Endothelial cell of umbilical vein (primary cell): ENCODE data around the gene MECR. TPM values are rescaled to one million over a fixed set of nuclear protein-coding genes. Genes with fewer than 3 reads are reported as not detected.

Experiments used
- BruUV-seq: library from RNA; stranded (reverse); fragments of 400-500 nt; replicated peaks from 2 replicates; lab custom pipeline; 2021; lab: Mats Ljungman, UMichigan
- CTCF ChIA-PET: fragments of 300-600, 350-600 bp; sonication (Branson Sonifier 250); formaldehyde crosslinking; loops from one replicate; lab custom pipeline; 2021; ENCODE audit warnings: antibody characterized with exemption, inconsistent platforms; lab: Charles Lee
- POLR2A ChIA-PET: fragments of 300-600, 350-600 bp; sonication (Branson Sonifier 250); formaldehyde crosslinking; loops from one replicate; lab custom pipeline; 2021; ENCODE audit warnings: antibody characterized with exemption, inconsistent platforms; lab: Charles Lee
- DNase-seq: peaks from one replicate; pipeline ENCODE4 v3.0.0-alpha.2; 2011; ENCODE audit warnings: low read depth, low spot score
- FAIRE-seq: peaks from 2 replicates; lab custom pipeline; 2011; peaks lifted over from hg19 to GRCh38; lab: Jason Lieb, UNC
- H2AFZ ChIP-seq: 2 replicates; pipeline ENCODE4 v1.6.0; 2012; ENCODE audit warnings: low read depth, low read length, control low read depth, inconsistent platforms
- H3K27ac ChIP-seq: 2 replicates; pipeline ENCODE4 v1.5.1; 2011; ENCODE audit warnings: low read depth, mild to moderate bottlenecking, control low read depth, low read length, moderate library complexity; ENCODE audit not compliant: insufficient read depth
- H3K27me3 ChIP-seq, 2 experiments: 2 replicates each; pipeline versions ENCODE4 v1.6.0 to v1.6.1; 2011; ENCODE audit warnings: low read length in 2 of 2, mixed read lengths in 1 of 2; ENCODE audit not compliant: control insufficient read depth in 2 of 2, insufficient read depth in 2 of 2
- H3K36me3 ChIP-seq, 2 experiments: 2 replicates in 1 of 2; 3 replicates in 1 of 2; pipeline ENCODE4 v1.5.1; 2011; ENCODE audit warnings: low read length in 2 of 2, mild to moderate bottlenecking in 1 of 2, moderate library complexity in 1 of 2; ENCODE audit not compliant: control insufficient read depth in 2 of 2, insufficient read depth in 2 of 2; ENCODE audit errors: extremely low read depth in 1 of 2
- H3K4me1 ChIP-seq: 3 replicates; pipeline ENCODE4 v1.5.1; 2011; ENCODE audit warnings: mild to moderate bottlenecking, low read length; ENCODE audit not compliant: control insufficient read depth, insufficient read depth; ENCODE audit errors: extremely low read depth
- H3K4me2 ChIP-seq: 2 replicates; pipeline ENCODE4 v1.6.1; 2011; ENCODE audit warnings: low read length, control low read depth, mixed read lengths; ENCODE audit not compliant: insufficient read depth
- H3K4me3 ChIP-seq, 3 experiments: fragments of 200-600 bp in 1 of 3; sonication (generic), shearing (Covaris generic) in 1 of 3; replicated peaks in 1 of 3; 2 replicates each; pipeline ENCODE4 v1.5.1; 2011 to 2016; ENCODE audit warnings: control low read depth in 3 of 3, low read length in 3 of 3, mild to moderate bottlenecking in 2 of 3, inconsistent platforms in 1 of 3, low read depth in 1 of 3, moderate library complexity in 1 of 3; ENCODE audit not compliant: insufficient read depth in 1 of 3
- H3K79me2 ChIP-seq: 2 replicates; pipeline ENCODE4 v1.6.0; 2012; ENCODE audit warnings: low read length, inconsistent platforms; ENCODE audit not compliant: control insufficient read depth, insufficient read depth
- H3K9ac ChIP-seq: replicated peaks from 2 replicates; pipeline ENCODE3; 2011; ENCODE audit warnings: low read length, control low read depth; ENCODE audit not compliant: insufficient read depth; ENCODE audit errors: extremely low read depth
- H3K9me1 ChIP-seq: replicated peaks from 3 replicates; pipeline ENCODE4 v1.6.0; 2011; ENCODE audit warnings: mild to moderate bottlenecking, low read length; ENCODE audit not compliant: control insufficient read depth, insufficient read depth; ENCODE audit errors: extremely low read depth
- H3K9me3 ChIP-seq: replicated peaks from 2 replicates; pipeline ENCODE4 v1.5.1; 2012; ENCODE audit warnings: low read length, inconsistent platforms; ENCODE audit not compliant: control insufficient read depth, insufficient read depth
- H4K20me1 ChIP-seq: replicated peaks from 2 replicates; pipeline ENCODE3; 2011; ENCODE audit warnings: mild to moderate bottlenecking, low read length; ENCODE audit not compliant: control insufficient read depth, insufficient read depth; ENCODE audit errors: extremely low read depth
- CTCF ChIP-seq, 2 donors: IDR thresholded peaks; 1 replicate in 1 of 2; 2 replicates in 1 of 2; pipeline ENCODE4 v1.5.1; 2011; ENCODE audit warnings: low read length in 2 of 2, mild to moderate bottlenecking in 2 of 2, moderate library complexity in 2 of 2, control low read depth in 1 of 2, inconsistent platforms in 1 of 2, low read depth in 1 of 2; ENCODE audit not compliant: insufficient read depth in 1 of 2; ENCODE audit errors: extremely low read depth in 1 of 2
- EZH2 ChIP-seq: IDR thresholded peaks from 2 replicates; pipeline ENCODE4 v1.6.1; 2012; ENCODE audit warnings: borderline replicate concordance, low read depth, mild to moderate bottlenecking, moderate library complexity, low read length, inconsistent platforms; ENCODE audit not compliant: severe bottlenecking
- FOS ChIP-seq: IDR thresholded peaks from 2 replicates; pipeline ENCODE4 v1.6.1; 2011; ENCODE audit warnings: mild to moderate bottlenecking, low read length, moderate library complexity, borderline replicate concordance; ENCODE audit not compliant: insufficient read depth
- GATA2 ChIP-seq: IDR thresholded peaks from 2 replicates; pipeline ENCODE4 v1.7.0; 2011; ENCODE audit warnings: low read depth, mild to moderate bottlenecking, moderate library complexity, mixed read lengths, low read length; ENCODE audit not compliant: insufficient read length, insufficient read depth
- JUN ChIP-seq: IDR thresholded peaks from 2 replicates; pipeline ENCODE4 v1.6.1; 2011; ENCODE audit warnings: borderline replicate concordance, low read depth; ENCODE audit not compliant: insufficient read length, insufficient read depth
- MAX ChIP-seq: IDR thresholded peaks from 2 replicates; pipeline ENCODE4 v1.6.1; 2011; ENCODE audit not compliant: insufficient read depth, insufficient read length
- MYC ChIP-seq: IDR thresholded peaks from one replicate; pipeline ENCODE4 v1.6.1; 2011; ENCODE audit warnings: mild to moderate bottlenecking, low read depth, low read length
- POLR2A ChIP-seq: IDR thresholded peaks from 2 replicates; pipeline ENCODE4 v1.6.1; 2012; ENCODE audit warnings: low read depth, mild to moderate bottlenecking, control low read depth, low read length
- POLR2AphosphoS5 ChIP-seq: IDR thresholded peaks from 2 replicates; pipeline ENCODE4 v1.6.1; 2012; ENCODE audit warnings: low read depth, mild to moderate bottlenecking, control low read depth, low read length, moderate library complexity; ENCODE audit not compliant: insufficient read depth
- dilution Hi-C: fragments of 300-500 bp; cut with MboI; formaldehyde crosslinking; loops from one replicate; pipeline ENCODE4 v1.15.0; 2019; ENCODE audit warnings: low sequenced_read_pairs; ENCODE audit not compliant: extremely low pct_ligation_motif_present
- intact Hi-C: fragments of 100-400 bp; cut with micrococcal nuclease; formaldehyde crosslinking; loops from one replicate; pipeline ENCODE4 v1.10.0; 2022
- polyA plus RNA-seq, 4 experiments: library from polyadenylated mRNA; depleted of rRNA in 3 of 4; stranded (reverse) in 3 of 4; unstranded in 1 of 4; fragments of >200 nt; gene quantifications; 2 replicates each; pipeline versions ENCODE4 v1.2.1 to v1.2.3, GENCODE V29; 2011 to 2012; ENCODE audit warnings: missing spikeins in 1 of 4
- total RNA-seq: library from RNA; stranded (reverse); gene quantifications from 2 replicates; pipeline ENCODE4 v1.2.3, GENCODE V29; 2021

The MECR gene
- total and polyA plus RNA-seq, 2 donors (not counting 3 experiments of a cell fraction or from before 2014, with no cell fraction given): 24.6 to 30.1 TPM

GRCh38 chr1:29171089-29171488, 59.6 kb downstream of the MECR start:
- Histone ChIP-seq H3K9me1 (no peaks in the 10 kb centered on the region), H2AFZ (no peak overlapping the region), H3K27ac (no peak overlapping the region), H3K27me3 (no peaks in the 10 kb centered on the region), H3K9ac (no peak overlapping the region), H4K20me1 (peaks cover 13% of the 10 kb centered on the region), H3K4me3 (no peak overlapping the region), H3K4me2 (no peak overlapping the region), H3K36me3 (peaks cover 2 to 12% of the 10 kb centered on the region in 2 experiments), H3K4me1 (no peaks in the 10 kb centered on the region), H3K79me2 (peaks cover 97% of the 10 kb centered on the region), H3K9me3 (no peaks in the 10 kb centered on the region)
- DNase-seq: no peak
- dilution Hi-C loops: no loop called here
- ChIA-PET POLR2A (no interaction called here), CTCF (interaction anchor here (0.9 to 1.5 kb wide), 2 partner anchors 32 to 289 kb away, joined by 3 to 5 read pairs; no protein-coding TSS in a partner anchor)
- no TSS peak for BruUV-seq
- intact Hi-C loops: no loop called here
- no peak for FAIRE-seq
- TF ChIP-seq POLR2AphosphoS5 (no peak), MAX (no peak), CTCF (IDR thresholded peaks at IDR 0.05; ENCODE audit: extremely low read depth in 1 of 2, insufficient read depth in 1 of 2, low read depth in 1 of 2, low read length in 2 of 2) (no peak), MYC (no peak)

GRCh38 chr1:29169976-29170375, 60.8 kb downstream of the MECR start:
- DNase-seq (no peak), FAIRE-seq (no peak)
- no peak for TF ChIP-seq POLR2A
- no peak for TF ChIP-seq MYC
- TF ChIP-seq GATA2: no peak
- TF ChIP-seq CTCF (IDR thresholded peaks at IDR 0.05; ENCODE audit: extremely low read depth in 1 of 2, insufficient read depth in 1 of 2, low read depth in 1 of 2, low read length in 2 of 2): no peak
- TF ChIP-seq JUN: no peak
- no peak for TF ChIP-seq MAX
- TF ChIP-seq FOS: no peak
- no peak for TF ChIP-seq EZH2
- TF ChIP-seq POLR2AphosphoS5: no peak
- Histone ChIP-seq H3K4me3 (no peak overlapping the region), H3K9me3 (no peaks in the 10 kb centered on the region), H3K27me3 (no peaks in the 10 kb centered on the region), H3K27ac (no peak overlapping the region), H3K9ac (no peak overlapping the region), H3K79me2 (peaks cover 100% of the 10 kb centered on the region), H3K9me1 (no peaks in the 10 kb centered on the region), H3K4me1 (no peaks in the 10 kb centered on the region), H4K20me1 (peaks cover 12% of the 10 kb centered on the region), H2AFZ (no peak overlapping the region), H3K36me3 (peaks cover 7 to 20% of the 10 kb centered on the region in 2 experiments), H3K4me2 (no peak overlapping the region)
- dilution Hi-C loops (no loop called here), intact Hi-C loops (no loop called here)
- ChIA-PET POLR2A (no interaction called here), CTCF (interaction anchor here (0.9 to 1.7 kb wide), 4 partner anchors 9 to 288 kb away, joined by 3 to 5 read pairs (median 3); partner anchors contain the start of gene SRSF4)
- BruUV-seq: no TSS peak
